Pericardium fibroblast (primary cell): ENCODE data around the gene ZBTB39. TPM values are rescaled to one million over a fixed set of nuclear protein-coding genes. Genes with fewer than 3 reads are reported as not detected.

Source experiments
- total RNA-seq: library from RNA; depleted of rRNA; stranded (reverse); fragments of >200 nt; gene quantifications from 2 replicates; pipeline ENCODE4 v1.2.3, GENCODE V29; 2015

Gene ZBTB39
- total RNA-seq = 3.1 and 3.4 TPM in 2 replicates

GRCh38 chr12:57005980-57006808, at the start of gene ZBTB39:
Gene ZBTB39 (minus strand): TSS chr12:57006546. CDS start chr12:57004917, 1,629 bp downstream.

DNA sequence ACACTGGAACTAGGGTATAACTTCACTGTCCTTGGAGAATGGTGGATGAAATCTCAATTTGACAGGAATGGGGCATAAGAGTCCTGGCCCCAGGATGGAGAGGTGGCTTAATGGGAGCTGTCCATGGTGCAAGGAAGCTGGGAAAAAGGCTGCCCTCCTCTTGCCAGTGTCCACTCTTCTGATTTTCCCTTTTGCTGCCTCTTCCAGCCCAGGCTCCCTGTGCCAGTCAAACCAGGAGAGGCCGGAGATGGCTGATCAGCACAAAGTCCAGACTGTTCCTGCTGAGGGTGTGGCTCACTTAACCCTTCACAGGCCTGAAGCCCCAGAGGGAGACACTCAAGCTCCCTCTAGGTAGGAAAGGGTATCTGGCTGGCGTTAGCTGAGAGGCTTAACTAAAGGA, 43.5 kb upstream of the ZBTB39 start, which contains the start of gene MYO1A:
Gene MYO1A (minus strand): TSS at position 240 of the 400 bp plus-strand sequence. CDS start 1,806 bp downstream, outside the sequence.

DNA sequence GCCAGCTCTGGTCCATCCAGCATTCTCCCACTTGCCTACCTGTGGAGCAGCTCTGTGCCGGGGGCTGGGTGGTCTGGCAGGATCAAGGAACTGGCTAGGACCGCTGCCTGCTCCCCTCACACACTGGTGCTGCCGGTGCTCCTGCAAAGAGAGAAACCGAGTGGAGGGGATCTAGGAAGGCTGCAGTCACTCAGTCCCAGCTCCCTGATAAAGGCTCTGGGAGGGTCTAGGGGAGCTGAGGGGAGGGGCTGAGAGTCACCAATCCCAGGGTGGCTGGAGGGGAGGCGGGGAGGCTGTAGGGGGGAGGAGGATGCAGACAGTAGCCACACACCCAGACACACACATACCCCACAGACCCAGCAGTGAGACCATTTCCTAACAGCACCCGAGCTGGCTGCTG, 10.0 kb upstream of the ZBTB39 start, which contains the start of gene TAC3:
Gene TAC3 (minus strand): TSS at position 182 of the 400 bp plus-strand sequence. CDS start 732 bp downstream, outside the sequence.

GRCh38 chr12:56957229-56958052, 48.9 kb downstream of the ZBTB39 start, which contains the start of gene RDH16:
Gene RDH16 (minus strand): TSS chr12:56957608. CDS start chr12:56957462, 146 bp downstream.

Other genes starting within 250 kb of the ZBTB39 start
- gene HSD17B6, start 243.2 kb downstream of the ZBTB39 start, total RNA-seq = 0.43 and 0.47 TPM in 2 replicates
- not detected in 2 replicates for gene SDR9C7, start 72.1 kb downstream of the ZBTB39 start, total RNA-seq
- gene RDH16, start 48.9 kb downstream of the ZBTB39 start, total RNA-seq = not detected in 2 replicates
- gene TAC3, start 10.0 kb upstream of the ZBTB39 start, total RNA-seq = not detected in 2 replicates
- not detected in 2 replicates for gene MYO1A, start 43.6 kb upstream of the ZBTB39 start, total RNA-seq
- gene NEMP1, start 72.2 kb upstream of the ZBTB39 start, total RNA-seq = 2.6 and 4.4 TPM in 2 replicates
- 51.7 and 61.9 TPM in 2 replicates for gene NAB2, start 82.6 kb upstream of the ZBTB39 start, total RNA-seq
- gene STAT6, start 104.8 kb upstream of the ZBTB39 start, total RNA-seq = 85.1 and 89.0 TPM in 2 replicates
- gene LRP1, start 121.9 kb upstream of the ZBTB39 start, total RNA-seq = 323 and 558 TPM in 2 replicates
- gene LRP1-AS, start 141.1 kb upstream of the ZBTB39 start, total RNA-seq = not detected in 2 replicates
- gene NXPH4, start 210.2 kb upstream of the ZBTB39 start, total RNA-seq = 12.1 and 14.1 TPM in 2 replicates
- gene SHMT2, start 223.2 kb upstream of the ZBTB39 start, total RNA-seq = 169 and 252 TPM in 2 replicates
- gene STAC3, start 244.6 kb upstream of the ZBTB39 start, total RNA-seq = 1.6 TPM in 1 of 2 replicates, not detected in the other